NCI-H1436 (cell line): ENCODE measurements around the gene WDPCP.
"Not testable (repeated sequence)": the region's sequence is repeated elsewhere in the genome, so short reads cannot be mapped to it uniquely, and the experiment has no call there.

Experiments
- DNase-seq: peaks from one replicate; lab custom pipeline; 2025; lab: John Stamatoyannopoulos, UW

The WDPCP gene

DNA sequence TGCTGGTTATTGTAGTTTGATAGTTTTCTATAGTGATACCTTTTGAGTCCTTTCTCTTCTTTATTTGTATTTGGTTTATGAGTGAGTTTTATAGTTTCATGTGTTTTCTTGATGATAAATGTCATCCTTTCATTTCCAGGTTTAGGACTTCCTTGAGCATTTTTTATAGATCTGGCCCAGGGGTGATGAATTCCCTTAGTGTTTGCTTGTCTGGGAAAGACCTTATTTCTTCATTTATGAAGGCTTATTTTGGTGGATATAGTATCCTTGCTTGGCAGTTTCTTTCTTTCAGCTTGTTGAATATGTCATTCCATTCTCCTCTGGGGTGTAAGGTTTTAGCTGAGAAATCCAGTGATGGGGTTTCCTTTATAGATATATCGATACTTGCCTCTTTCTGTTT, 483.8 kb downstream of the WDPCP start:
- no peak for DNase-seq

DNA sequence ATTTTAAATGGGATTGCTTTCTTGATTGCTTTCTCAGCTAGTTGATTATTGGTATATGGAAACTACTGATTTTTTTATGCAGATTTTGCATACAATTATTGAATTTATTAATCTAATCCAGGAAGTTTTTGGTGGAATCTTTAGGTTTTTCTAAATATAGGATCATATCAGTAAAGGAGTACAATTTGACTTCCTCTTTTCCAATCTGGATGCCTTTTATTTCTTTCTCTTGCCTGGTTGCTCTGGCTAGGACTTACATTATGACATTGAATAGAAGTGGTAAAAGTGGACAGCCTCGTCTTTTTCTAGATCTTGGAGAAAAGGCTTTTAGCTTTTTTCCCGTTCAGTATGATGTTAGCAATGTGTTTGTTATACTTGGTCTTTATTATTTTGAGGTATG, 486.3 kb downstream of the WDPCP start:
- no peak for DNase-seq

DNA sequence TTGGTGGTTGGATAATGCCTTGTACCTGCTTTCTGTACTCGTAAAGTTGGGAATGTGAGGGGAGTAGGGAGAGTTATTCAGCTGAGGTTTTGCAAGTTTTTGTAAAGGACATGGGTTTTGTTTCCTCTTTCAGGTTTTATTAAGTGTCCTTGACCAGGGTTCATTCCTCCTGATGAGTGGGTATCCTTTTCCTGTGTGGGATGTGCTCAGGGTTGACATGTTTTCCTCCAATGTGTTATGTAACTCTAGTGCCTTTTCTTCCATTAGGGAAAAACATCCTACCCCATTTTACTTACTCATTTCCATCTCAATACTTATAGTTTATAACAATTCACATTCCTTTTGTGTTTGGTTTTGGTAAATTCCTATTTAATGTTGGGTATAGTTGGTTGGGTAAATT, 489.2 kb downstream of the WDPCP start:
- no peak for DNase-seq

DNA sequence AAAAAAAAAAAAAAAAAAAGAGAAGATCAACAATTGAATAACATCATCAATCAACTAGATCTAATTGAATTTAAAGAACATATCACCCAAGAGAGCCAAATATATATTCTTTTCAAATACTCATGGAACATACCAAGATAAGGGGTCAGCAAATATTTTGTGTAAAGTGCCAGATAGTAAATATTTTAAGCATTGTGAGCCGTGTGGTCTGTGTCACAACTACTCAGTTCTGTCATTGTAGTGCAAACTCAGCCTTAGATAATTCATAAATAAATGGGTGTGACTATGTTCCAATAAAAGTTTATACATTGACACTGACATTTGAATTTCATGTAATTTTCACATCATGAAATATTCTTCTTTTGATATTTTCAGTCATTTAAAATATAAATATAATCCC, 491.8 kb downstream of the WDPCP start:
- DNase-seq, result no peak

DNA sequence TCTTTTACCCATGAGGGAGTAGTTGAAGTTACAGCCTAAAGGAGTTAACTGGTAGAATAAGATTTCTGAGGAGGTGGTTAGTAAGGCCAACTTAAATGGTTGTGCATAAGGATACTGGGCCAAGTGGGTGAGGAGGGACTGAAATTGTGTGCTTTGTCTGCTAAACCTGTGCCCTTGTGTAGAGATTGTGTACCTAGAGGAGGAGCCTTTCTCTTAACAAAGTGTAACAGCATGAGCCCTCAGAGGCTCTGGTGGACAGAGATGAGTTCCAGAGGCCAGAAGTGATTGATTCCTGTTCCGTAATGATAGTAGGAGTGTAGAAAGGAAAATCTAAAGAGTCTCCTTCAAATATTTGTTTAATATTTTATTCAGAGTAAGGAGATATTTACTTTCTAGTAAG, 494.8 kb downstream of the WDPCP start:
- DNase-seq, result no peak

DNA sequence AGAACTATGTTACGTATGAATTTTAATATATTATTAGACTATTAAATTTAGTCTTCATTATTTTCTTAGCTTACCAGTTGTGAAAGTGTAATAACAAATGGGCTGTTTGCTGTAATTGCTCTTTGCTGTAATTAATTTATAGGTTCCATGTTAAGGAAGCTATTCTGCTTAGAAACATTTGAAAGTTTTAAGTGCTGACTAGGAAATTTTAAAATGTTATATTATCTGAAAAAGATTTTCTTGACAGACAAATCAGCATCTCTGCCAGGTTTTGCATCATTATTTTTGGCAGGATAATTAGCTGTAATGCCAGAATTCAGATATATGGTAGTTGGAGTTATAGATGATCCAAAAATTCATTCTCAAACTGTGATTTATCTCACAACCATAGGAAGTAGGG, 495.4 kb downstream of the WDPCP start:
- no peak for DNase-seq

DNA sequence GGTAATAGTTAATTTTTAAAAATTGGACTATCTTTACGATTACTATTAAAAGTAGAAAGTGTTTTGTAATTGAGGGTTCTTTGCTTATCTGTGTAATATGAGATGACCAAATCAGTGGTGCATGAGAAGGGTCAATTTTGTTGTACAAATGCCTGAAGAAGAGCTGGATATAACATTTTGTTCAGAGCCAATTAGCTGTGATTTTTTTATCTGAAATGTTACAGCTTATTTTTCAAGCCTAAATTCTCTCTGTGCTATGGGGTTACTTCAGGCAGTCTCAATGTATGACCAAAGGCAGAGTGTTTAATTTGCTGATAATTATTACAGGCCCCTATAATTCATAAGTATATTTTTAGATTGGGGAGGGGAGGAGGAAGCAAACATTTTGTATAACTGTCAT, 495.9 kb downstream of the WDPCP start:
- no peak for DNase-seq

DNA sequence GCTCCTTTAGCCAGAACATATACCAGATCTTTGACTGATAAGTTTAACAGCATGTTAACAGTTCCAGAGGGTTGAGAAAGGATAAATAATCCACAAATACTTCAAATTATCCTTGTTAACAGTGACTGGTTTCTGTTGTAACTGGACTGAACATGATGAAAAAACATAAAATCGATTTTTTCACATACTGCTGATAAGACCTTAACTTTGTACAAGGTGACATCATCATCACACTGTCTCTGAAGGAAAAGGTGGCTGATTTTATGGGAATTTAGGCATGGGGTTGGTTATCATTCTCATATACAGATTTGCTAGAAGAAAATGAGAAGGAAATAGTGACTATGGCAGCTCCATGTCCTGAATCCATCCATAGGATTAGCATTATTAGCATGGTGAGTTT, 501.6 kb downstream of the WDPCP start:
- no peak for DNase-seq

DNA sequence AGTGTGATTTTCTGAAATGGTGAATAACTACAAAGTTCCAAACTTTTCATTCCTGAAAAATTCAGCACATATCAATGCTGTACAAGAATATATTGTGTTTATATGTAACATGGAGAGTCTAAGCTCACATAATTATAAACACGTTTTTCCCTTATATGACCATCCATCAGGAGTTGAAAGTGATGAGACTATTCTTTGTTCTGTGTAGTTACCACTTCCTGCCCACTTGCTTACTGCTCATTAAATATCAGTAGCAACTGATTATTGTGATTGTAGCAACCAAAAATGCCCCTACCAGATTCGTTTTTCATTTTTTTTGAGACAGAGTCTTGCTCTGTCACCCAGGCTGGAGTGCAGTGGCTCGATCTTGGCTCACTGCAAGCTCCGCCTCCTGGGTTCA, 506.9 kb downstream of the WDPCP start:
- no peak for DNase-seq

DNA sequence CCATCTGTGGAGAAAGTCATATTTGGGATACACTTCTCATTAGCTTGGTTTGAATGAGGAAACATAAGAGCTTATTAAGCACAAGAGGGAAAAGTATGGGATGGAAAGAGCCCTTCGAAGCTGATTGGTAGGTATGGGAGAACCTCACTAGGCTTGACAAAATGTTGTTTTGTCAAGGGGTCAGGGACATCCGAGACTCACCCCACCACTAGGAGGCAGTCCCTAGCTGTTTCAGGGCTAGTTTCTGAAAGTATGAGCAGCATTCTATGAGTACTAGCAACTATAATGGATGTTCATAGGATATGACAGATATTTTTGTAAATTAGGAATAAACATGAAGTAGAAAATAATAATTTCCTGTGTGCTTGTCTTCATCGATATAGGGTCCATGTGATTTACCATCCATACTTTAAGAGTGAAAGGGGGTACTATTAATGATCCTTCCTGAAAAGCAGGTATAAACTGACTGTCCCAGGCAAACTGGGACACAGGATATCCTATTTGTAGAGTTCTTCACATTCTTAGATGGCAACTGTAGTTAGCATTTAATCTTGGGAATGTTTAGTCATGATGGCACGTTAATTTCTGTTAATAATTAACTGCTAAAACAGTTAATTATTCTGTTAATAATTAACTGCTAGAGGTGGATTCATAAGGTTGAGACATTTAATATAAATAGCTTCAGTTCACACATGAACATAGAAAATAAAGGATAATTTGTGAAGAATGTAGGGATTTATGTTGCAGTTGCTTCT, 509.2 kb downstream of the WDPCP start:
- peak; percentile 11 for DNase-seq

DNA sequence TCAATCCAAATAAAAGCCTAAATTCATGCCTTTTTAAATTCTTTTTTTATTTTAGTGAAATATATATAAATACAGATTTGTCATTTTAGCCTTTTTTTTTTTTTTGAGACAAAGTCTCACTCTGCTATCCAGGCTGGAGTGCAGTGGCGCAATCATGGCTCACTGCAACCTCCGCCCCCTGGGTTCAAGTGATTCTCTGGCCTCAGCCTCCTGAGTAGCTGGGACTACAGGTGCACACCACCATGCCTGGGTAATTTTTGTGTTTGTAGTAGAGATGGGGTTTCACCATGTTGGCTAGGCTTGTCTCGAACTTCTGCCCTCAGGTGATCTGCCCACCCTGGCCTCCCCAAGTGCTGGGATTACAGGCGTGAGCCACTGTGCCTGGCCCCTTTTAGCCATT, 513.9 kb downstream of the WDPCP start:
- DNase-seq, result not testable (repeated sequence)

DNA sequence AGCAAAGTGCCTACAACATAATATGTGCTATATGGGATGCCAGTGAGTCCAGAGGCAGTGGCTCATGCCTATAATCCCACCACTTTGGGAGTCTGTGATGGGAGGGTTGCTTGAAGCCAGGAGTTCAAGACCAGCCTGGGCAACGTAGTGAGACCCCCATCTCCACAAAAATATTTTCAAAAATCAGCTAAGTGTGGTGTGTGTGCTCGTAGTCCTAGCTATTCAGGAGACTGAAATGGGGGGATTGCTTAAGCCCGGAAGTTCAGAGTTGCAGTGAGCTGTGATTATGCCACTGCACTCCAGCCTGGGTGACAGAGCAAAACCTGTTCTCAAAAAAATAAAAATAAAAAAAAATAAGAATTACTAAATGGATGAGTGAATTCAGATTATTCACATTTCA, 514.3 kb downstream of the WDPCP start:
- DNase-seq, result no peak

DNA sequence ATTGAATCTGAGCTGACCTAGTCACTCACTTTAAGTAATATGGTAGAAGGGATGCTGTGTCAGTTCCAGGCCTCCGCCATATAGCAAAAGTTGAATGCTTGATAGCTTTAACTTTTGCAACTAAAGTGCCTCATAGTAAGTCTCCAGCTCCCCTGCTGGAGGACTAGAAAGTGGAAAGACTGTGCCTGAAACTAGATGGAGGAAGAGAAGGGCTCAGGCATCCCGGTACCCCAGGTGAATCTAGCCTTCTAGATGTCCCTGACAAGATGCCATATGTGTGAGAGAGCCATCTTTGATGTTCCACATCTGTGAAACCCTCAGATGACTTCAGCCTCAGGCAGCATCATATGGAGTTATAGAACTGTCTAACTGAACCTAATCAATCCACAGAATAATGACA, 516.6 kb downstream of the WDPCP start:
- DNase-seq, result no peak
